Measurements from ENCODE around the gene UBXN11. TPM values are rescaled to one million over a fixed set of nuclear protein-coding genes. Genes with fewer than 3 reads are reported as not detected.
A peak's percentile ranks its signal among the peaks of the same experiment; 100 is the strongest.

Gene UBXN11
- total RNA-seq, 2 donors from 2014 or later = 12.2 to 14.8 TPM

DNA sequence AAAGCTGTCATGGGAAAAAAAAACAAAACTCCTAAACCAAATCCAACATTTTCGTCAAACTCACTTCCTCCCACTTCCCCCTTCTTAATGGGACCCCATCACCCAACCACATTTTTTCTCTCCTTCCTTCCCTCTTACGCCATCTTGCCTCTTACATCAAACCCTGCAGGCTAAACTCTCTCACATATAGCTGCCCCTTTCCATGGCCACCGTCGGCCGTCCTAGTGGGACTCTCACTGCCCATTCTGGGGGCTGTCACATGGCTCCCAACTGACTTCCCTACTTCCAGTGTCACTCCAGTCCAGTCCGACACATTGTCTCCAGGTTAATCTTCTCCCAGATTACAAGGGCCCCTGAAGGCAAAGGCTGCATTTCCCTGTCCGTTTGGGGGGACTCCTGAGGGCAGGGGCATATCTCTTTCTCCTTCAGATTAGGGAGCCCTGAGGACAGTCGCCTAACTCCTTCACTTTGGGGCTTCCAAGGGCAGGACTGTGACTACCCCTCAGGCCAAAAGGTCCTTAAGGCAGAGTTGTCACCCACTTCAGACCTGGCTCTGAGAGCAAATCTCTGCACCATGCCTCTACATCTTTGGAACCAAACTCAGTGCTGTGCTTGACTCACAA is 658 bp downstream of the UBXN11 start:
- TF ChIP-seq, protein P1, sequence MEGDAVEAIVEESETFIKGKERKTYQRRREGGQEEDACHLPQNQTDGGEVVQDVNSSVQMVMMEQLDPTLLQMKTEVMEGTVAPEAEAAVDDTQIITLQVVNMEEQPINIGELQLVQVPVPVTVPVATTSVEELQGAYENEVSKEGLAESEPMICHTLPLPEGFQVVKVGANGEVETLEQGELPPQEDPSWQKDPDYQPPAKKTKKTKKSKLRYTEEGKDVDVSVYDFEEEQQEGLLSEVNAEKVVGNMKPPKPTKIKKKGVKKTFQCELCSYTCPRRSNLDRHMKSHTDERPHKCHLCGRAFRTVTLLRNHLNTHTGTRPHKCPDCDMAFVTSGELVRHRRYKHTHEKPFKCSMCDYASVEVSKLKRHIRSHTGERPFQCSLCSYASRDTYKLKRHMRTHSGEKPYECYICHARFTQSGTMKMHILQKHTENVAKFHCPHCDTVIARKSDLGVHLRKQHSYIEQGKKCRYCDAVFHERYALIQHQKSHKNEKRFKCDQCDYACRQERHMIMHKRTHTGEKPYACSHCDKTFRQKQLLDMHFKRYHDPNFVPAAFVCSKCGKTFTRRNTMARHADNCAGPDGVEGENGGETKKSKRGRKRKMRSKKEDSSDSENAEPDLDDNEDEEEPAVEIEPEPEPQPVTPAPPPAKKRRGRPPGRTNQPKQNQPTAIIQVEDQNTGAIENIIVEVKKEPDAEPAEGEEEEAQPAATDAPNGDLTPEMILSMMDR (IDR thresholded peaks at IDR 0.05) = no peak
- TF ChIP-seq POLR2A (IDR thresholded peaks at IDR 0.05) = no peak
- no peak for ATAC-seq
- Histone ChIP-seq H3K27ac (peak overlapping the region in 2 of 4 donors; percentile 42 to 74), H3K9me3 (no peaks in the 10 kb centered on the region), H3K4me3 (peak overlapping the region; percentile 73 to 88), H3K27me3 (no peaks in the 10 kb centered on the region), H3K4me1 (peaks cover 12% of the 10 kb centered on the region), H3K36me3 (replicated peaks in 1 of 2; ENCODE audit: insufficient read depth in 1 of 2, low read depth in 2 of 2) (no peaks in the 10 kb centered on the region)
- intact Hi-C loops (cut with DNase I) = no loop called here
- no peak for DNase-seq
- 11 to 12% methylated on average over 8 of the region's 8 CpGs for WGBS, 2 donors

DNA sequence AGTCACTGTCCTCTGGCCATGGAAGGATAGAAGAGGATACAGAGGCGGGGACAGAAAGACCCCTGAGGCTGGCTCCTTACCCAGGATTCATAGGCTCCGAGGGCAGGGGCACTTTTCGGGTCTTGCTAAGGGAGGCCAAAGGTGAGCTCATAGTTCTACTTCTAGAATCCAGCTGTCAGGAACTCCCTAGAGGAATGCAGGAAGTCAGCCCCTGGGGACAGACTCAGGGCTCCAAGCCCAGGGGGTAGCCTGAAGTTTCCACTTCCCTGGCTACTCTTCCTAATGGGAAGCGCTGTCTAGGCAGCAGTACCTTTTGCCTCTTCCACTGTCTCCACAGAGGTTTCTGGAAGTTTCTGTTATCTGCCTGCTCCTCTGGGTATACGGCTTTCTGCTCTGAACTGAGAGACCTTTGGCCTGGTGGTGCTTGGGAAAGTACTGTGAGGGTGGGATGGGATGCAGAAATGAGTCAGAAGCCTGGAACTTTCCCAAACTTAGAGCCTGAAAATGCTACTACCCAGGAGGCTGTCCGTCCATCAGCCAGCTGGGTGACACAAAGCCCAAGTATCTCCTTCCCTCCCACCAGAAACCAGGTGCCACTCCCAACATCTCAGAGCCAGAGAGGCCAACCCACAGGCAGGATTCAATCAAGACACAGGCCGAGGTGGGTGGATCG is 3.6 kb downstream of the UBXN11 start:
- TF ChIP-seq, protein P1 (IDR thresholded peaks at IDR 0.05) = no peak
- no peak for TF ChIP-seq POLR2A (IDR thresholded peaks at IDR 0.05)
- intact Hi-C loops (cut with DNase I) = no loop called here

DNA sequence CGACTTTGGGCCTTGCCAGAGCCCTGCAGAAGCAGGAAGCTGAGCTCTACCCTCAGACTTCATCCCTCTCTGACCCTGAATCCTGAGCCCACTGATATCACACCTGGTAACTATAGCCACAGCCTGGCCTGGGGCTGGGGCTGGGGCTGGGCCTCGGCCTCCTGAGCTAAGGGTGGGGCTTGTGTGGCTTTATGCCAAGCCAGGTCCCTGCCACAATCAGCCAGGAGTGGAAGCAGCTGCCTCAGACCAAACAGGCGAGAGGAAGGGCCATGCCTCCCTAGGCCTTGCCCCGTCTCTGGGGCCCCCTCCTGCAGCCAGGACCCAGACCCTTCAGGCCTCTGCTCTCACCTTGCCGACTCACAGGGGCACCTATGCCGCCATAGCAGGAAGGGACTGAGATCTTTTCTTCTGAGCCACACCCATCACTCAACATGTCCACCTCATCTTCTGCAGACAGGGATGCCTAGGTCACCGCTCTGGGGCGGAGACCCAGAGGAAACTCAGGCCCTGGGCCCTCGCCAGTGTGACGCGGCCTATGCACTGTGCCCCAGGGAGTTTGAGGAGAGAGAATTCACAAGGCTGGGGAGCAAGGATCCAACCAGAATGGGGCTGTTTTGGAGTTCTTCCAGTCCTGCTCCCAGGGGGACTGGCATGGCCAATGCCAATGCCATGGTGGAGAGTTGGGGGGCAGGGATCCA is 5.7 kb downstream of the UBXN11 start:
- H3K27ac ChIP-seq = no peak overlapping the region
- DNase-seq = no peak
- H3K27me3 ChIP-seq = no peaks in the 10 kb centered on the region
- H3K4me3 ChIP-seq = no peak overlapping the region
- 85 to 96% methylated on average over 5 to 11 of the region's 11 CpGs for WGBS, 2 donors
- peaks cover 2% of the 10 kb centered on the region for H3K4me1 ChIP-seq
- intact Hi-C loops (cut with DNase I) = no loop called here
- TF ChIP-seq, protein P1 (IDR thresholded peaks at IDR 0.05) = no peak
- no peak for TF ChIP-seq POLR2A (IDR thresholded peaks at IDR 0.05)
- no peaks in the 10 kb centered on the region for H3K36me3 ChIP-seq (replicated peaks in 1 of 2; ENCODE audit: insufficient read depth in 1 of 2, low read depth in 2 of 2)
- H3K9me3 ChIP-seq = no peaks in the 10 kb centered on the region
- no peak for ATAC-seq

More for the DNA sequence above, 3.6 kb downstream of the UBXN11 start:
- ATAC-seq (no peak), DNase-seq (no peak)
- peaks cover 12% of the 10 kb centered on the region for H3K4me1 ChIP-seq
- H3K36me3 ChIP-seq (replicated peaks in 1 of 2; ENCODE audit: insufficient read depth in 1 of 2, low read depth in 2 of 2) = no peaks in the 10 kb centered on the region
- WGBS, 2 donors = 68 to 74% methylated on average over 7 to 8 of the region's 8 CpGs
- H3K27me3 ChIP-seq = no peaks in the 10 kb centered on the region
- H3K9me3 ChIP-seq = no peaks in the 10 kb centered on the region
- no peak overlapping the region for H3K27ac ChIP-seq
- H3K4me3 ChIP-seq = no peak overlapping the region

DNA sequence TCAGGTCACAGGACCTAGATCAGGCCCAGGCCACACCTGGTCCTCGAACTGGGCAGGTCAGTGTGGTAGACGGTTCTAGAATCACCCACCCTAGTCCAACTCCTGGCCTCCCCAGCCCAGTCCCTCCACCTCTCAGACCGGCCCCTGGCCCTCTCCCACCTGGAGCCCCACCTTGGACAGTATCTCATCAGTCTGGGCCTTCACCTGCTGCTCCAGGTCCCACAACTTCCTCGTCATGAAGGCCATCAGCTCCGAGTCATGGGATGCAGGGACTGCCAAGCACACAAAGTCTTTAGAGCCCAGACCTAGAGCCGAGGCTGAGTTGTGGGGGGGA is 8.7 kb downstream of the UBXN11 start:
- H3K4me3 ChIP-seq = no peak overlapping the region
- TF ChIP-seq, protein P1 (IDR thresholded peaks at IDR 0.05) = no peak
- no peak for TF ChIP-seq POLR2A (IDR thresholded peaks at IDR 0.05)
- intact Hi-C loops (cut with DNase I) = no loop called here
- no peaks in the 10 kb centered on the region for H3K27me3 ChIP-seq
- no peak for ATAC-seq
- no peaks in the 10 kb centered on the region for H3K9me3 ChIP-seq
- no peak for DNase-seq
- no peaks in the 10 kb centered on the region for H3K4me1 ChIP-seq
- WGBS, 2 donors = 71 to 96% methylated on average over 3 to 6 of the region's 6 CpGs
- no peak overlapping the region for H3K27ac ChIP-seq
- H3K36me3 ChIP-seq (replicated peaks in 1 of 2; ENCODE audit: insufficient read depth in 1 of 2, low read depth in 2 of 2) = no peaks in the 10 kb centered on the region

Data from body of pancreas (tissue), 4 donors.